GM18499 (cell line): ENCODE results near the gene HOXD3.

Experiments
- ATAC-seq: cut with Tn5 transposase; IDR thresholded peaks from one replicate; pipeline ENCODE4 v1.9.1; 2021; ENCODE audit warnings: moderate number of reproducible peaks; ENCODE audit not compliant: insufficient read depth, unreplicated experiment

HOXD3 gene

DNA sequence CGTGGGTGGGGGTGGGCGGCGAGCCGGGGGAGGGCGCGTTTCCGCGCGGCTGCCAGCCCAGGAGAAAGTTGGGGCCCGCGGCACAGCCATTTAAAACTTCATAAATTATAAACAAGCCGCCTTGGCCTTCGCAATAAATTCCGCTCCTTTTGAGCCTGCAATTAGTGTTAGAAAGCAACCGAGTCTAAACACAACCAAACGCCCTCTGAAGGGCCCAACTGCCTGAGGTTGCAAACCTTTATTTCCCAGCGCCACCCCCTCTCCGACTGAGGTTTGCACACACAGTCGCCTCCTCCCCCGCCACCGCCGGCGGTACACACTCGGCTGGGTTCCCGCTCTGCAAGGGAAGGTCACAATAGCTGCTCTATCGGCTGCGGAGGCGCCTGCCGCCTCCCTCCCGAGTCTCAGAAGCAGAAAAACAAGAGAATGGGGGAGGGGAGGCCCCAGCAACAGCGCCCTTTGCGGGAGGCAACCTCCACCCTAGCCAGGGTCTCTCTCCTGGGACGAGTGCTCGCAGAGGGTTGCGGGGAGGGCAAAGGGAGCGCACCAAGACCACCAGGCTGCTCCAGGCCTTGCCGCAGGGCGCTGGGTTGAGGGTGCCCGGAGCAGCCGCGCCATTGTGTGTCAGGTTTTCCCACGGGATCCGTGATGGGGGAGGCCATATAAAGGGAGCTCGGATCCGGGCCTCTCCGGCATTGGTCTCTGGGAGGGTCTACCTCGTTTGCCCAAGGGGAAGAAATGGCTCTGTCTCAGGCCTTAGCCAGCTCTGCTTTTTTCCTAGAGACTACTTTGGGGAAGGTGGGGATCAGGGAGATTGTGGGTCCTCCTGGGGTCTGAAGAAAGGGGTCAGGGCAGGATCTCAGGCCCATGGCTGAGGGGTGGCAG lies 18.0 kb downstream of the HOXD3 start:
- no peak for ATAC-seq

DNA sequence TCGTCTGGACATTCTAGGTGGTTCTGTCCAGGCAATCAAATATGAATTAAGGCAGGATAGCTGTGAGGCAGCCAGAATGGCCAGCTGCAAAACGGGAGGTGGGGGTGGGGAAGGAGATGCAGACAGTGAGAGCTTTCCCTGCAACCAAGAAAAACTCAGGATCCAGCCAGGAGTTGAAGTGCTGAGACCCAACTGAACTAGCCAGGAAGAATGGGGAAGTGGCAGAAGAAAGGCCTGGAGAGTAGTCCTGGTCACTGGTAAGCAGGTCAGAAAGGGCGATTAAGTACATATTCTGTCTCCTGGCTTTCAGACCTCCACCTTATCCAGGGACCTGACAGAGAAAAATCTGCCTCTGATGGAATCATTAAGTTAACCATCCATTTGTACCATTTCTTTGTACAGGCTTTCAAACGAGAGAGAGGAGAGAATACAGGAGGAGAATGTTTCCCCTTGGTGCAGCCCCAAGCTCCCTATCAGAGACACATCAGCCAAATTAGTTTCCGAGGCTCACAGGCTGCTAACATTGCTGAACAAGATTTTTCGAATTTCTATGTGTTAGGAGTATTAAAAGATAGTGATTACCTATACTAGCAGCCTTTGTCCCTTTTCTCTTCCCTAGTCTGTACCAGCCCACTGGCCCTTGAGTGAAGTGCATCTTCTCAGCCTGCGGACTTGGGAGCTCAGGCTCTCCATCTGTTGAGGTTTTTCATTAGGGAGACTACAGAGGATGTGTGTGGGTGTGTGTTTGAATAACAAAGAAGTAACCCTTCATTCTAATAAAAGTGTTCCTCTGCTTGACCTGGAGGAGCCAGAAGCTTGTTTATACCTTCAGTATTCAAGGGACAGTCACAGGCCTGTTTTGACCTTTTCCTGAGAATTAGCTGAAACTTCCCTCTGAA lies 18.9 kb downstream of the HOXD3 start:
- no peak for ATAC-seq

DNA sequence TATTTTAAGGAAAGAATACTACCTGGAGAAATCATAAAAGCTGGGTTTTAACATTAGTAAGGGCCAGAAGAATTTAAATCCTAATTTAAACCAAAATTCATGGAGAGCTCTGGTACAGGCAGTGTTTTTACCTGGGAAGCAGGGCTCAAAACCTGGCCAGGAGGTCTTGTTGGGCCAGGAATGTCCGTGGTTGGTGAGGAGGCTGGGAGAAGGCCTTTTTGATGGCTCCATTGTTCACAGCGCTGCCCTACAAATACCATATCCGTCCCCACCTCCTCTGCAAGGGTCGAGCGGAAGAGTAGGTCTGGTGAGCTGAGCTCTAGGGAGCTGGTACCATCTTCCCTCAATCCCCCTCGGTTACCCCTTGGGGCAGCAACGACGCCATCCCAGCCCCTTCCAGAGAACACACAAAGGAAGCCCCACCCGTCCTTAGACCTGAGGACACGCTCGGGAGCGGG lies 20.5 kb downstream of the HOXD3 start:
- ATAC-seq = no peak

DNA sequence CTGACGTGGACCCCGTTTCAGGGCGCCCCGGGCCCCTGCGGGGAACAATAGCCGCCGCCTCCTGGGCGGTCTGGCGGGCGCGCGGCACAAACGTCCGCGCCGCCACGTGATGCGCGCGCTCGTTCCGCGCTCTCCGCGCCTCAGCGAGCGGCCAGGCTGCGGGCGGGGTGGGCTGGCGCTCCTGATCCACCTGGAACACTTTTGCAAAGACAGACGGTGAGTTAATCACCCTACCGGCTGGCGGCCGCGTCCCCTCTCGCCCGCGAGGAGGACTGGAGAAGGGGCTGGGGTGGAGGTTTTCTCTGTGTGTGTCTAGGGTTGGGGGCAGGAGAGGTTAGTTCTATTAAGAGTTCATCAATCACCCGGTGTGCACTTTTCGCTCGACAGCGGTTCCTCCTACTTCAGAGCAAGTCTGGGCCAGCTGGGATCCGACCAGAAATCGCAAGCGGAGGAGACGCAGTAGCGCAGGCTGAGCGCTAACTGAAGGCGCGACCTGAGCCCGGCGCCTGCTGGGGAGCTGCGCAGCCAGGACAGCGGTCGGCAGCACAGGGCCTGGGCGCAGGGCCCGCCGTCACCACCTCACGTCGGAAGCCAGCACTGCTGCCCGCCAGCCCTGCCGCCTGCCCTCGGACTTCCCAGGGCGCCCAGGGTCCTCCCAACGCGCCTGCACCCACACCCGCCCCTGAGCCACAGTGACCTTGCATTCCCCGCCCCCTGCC lies 21.1 kb downstream of the HOXD3 start:
- ATAC-seq = no peak

DNA sequence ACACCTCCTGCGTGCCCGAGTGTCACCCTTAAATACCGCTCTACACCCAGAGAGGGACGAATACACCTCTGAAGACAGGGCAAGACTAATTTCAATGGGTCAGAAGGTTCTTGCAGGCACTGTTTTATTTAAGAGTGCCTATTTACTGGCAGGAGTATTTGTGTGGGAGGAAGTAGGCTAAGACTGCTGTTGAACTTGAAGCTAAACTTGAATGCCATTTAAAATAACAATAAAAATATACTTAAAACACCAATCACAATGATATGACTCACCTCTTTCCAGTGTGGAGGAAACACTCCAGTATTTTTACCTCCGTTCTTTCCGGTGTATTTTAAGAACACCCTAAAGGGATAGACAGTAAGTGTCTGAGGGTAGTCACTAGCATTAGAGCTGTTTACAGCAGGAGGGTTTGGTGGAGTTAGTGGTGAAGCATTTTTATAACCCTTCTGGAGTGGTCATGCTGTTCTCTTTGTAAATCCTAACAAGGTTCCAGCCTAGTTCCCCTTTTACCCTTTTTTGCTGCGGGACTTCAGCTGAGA lies 21.7 kb downstream of the HOXD3 start:
- ATAC-seq = no peak

DNA sequence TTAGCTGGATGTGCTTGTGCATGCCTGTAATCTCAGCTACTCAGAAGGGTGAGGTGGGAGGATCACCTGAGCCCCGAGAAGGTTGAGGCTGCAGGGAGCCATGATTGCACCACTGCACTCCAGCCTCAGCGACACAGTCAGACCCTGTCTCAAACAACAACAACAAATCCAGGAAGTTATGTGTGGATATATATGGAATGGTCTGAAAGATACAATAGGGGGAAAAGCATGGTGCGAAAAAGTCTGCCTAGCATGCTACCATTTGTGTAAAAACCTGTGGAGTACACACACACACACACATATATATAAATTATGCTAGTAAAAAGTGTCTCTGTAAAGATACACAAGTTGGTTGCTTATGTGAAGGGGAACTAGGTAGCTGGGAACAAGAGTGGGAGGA lies 24.4 kb downstream of the HOXD3 start:
- no peak for ATAC-seq

DNA sequence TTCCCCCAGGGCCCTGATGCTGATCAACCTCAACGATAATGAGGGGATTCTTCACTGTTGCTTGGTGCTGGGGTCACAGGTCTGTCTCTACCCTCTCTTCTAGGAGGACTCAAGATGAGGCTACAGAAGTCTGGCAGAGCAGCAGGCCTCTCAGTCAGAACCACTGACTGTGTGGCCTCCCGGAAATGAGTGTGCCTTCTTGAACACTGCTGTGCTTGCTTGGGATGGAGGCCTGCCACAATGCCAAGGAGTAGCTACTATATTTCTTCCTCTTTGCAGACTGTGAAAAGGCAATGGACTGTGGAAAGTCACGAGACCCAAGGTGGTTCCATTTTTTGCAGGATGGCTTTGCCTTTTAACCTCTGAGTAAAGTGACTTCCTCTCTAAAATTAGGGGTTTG lies 25.6 kb downstream of the HOXD3 start:
- no peak for ATAC-seq

DNA sequence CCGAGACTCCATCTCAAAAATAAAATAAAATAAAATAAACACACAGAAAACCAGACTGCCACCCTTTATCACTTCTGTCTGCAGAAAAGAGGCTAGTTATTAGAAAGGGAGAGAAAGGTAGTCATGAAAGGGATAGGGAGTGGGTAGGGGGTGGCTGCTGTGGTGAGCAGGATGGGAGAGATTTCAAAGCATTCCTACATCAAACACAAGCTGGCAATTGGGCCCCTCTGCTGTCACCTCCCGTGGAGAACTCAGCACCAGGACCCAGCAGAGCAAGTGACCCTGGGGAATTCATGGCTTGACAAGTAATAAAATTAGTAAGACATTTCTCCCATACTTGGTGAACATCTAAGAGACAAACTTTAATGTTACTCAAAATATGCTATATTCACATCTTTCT lies 27.6 kb downstream of the HOXD3 start:
- no peak for ATAC-seq

DNA sequence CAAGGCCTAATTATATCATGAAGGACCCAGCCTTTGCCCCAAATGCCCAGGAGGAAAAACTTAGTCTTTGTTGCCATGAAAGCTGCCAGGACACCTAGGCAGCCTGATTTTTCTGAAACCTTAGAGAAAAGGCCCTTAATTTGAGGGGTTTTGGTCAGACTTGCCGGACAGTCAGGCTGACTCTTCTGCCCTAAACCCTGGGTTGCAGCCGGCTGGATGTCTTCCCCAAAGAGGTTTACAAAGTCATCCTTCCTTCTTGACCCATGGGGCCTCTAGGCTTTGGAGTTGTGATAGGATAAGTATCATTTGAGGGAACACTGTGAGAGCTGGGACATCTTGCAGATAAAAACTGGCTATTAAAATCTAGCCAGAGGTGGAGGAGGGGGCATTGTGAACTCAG lies 28.9 kb downstream of the HOXD3 start:
- no peak for ATAC-seq

DNA sequence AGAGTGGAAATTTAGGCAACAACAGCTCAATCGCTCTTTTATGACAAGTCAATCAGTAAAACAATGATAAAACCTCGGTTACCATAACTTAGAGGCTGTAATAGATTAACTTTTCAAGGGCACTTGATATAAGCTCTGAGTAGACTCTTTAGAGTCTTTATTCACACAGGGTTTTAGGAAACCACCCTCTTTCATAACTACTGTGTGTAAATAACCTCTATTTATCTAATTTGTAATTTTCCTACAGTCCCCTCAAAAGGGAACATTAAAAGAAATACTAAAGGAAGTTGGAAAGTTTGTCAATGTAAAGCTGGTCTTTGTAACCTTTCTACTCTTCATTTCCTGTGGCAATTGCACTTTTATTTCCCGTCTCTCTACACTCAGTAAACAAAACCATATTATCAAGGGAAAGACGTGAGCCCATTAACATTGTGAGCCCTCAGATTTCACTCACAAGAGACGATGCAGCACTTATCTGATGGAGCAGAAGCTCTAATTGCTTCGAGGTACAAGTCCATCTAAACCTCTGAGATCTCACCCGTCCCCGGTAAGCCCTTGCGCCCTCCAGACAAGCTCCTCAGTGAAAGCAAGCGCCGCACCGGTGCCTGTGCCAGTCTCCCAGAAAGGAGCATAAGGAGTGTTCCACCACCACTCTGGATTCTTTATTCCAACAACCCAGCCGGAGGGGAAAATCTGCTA lies 30.2 kb downstream of the HOXD3 start:
- ATAC-seq = no peak

DNA sequence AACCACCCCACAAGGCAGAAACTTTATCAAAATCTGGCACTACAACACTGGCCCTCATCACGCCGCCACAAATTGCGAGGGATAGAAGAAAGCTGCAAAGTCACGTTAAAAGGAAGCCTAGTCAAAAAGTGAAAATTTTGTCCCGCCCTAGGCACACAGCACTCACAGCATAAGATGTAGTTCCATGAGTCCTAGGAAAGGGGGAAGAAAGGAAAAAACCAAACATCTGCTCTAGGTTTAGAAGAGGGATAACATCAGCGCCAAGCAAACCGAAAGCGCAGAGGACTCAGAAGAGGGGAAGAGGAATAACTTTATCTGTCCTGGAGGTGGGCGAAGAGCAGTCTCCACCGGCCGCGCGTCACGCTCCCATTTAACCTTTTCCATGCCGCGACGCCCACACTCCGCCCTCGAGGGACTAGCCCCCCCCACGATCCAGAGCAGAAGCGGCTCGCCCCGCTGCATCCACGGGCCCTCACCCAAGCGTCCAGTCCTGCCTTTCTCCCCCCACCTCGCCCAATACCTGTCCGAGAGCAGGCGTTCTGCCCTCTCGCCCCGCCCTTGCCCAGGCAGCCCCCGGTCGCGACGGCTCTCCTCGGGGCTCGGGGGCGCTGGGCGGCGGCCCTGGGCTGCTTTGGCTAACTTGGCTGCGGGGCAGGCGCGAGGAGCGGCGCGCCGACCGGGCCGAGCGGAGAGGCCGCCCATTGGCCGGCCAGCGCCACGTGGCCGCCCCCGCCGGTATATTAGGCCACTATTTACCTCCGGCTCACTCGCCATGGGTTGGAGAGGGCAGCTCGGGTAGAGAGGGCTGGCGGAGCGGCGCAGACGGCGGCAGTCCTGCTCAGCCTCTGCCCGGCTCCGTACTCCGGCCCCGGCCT lies 31.0 kb downstream of the HOXD3 start, which contains the start of gene HOXD1:
Gene HOXD1, plus strand, starts transcription at position 770 of the 875 bp plus-strand sequence. CDS start 134 bp downstream, outside the sequence.
- ATAC-seq = no peak

DNA sequence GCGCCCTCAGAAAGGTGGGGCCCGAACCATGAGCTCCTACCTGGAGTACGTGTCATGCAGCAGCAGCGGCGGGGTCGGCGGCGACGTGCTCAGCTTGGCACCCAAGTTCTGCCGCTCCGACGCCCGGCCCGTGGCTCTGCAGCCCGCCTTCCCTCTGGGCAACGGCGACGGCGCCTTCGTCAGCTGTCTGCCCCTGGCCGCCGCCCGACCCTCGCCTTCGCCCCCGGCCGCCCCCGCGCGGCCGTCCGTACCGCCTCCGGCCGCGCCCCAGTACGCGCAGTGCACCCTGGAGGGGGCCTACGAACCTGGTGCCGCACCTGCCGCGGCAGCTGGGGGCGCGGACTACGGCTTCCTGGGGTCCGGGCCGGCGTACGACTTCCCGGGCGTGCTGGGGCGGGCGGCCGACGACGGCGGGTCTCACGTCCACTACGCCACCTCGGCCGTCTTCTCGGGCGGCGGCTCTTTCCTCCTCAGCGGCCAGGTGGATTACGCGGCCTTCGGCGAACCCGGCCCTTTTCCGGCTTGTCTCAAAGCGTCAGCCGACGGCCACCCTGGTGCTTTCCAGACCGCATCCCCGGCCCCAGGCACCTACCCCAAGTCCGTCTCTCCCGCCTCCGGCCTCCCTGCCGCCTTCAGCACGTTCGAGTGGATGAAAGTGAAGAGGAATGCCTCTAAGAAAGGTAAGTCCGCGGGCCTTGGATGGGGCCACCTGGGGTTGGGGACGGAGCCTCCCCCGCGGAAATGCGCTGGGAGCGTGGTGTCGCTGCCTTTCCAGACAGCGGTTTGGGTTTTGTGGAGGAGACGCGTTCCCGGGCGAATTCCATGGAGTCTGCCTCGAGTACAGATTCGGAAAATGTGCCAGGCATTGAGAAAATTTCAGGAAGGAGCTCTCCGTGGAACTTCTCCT lies 31.9 kb downstream of the HOXD3 start:
- ATAC-seq = no peak

DNA sequence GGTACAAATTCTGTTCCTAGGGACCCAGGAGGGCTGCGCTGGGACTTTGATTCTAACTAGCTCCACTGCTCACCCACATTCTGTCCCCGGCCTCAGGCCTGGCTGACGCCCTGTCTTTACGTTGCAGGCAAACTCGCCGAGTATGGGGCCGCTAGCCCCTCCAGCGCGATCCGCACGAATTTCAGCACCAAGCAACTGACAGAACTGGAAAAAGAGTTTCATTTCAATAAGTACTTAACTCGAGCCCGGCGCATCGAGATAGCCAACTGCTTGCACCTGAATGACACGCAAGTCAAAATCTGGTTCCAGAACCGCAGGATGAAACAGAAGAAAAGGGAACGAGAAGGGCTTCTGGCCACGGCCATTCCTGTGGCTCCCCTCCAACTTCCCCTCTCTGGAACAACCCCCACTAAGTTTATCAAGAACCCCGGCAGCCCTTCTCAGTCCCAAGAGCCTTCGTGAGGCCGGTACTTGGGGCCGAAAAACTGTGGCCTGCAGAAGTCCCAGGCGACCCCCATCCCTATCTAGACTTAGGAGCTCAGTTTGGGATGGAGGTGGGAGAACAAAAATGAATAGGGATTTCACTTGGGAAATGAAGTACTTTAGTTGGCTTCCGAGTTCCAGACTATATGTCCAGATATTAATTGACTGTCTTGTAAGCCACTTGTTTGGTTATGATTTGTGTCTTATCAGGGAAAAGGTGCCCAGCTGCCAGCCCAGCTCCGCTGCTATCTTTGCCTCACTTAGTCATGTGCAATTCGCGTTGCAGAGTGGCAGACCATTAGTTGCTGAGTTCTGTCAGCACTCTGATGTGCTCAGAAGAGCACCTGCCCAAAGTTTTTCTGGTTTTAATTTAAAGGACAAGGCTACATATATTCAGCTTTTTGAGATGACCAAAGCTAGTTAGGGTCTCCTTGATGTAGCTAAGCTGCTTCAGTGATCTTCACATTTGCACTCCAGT lies 32.9 kb downstream of the HOXD3 start:
- ATAC-seq = no peak

DNA sequence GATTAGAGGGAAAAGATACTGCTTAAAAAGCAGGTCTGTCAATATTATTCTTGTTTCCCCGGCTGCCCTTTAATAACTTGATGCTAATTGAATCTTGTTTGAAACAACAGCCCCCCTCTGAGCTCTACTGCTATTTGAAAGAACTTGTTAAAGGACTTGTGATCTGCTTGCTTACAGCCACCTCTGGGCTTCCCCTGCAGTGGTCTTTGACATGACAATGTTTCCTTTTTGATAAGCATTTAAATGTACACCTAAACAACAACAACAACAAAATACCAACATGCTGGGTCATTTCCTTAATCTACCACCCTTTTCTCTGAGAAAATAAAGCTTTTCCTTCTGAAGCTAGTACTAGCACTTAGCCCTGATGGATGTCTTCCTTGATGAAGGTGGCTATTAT lies 35.2 kb downstream of the HOXD3 start:
- no peak for ATAC-seq

DNA sequence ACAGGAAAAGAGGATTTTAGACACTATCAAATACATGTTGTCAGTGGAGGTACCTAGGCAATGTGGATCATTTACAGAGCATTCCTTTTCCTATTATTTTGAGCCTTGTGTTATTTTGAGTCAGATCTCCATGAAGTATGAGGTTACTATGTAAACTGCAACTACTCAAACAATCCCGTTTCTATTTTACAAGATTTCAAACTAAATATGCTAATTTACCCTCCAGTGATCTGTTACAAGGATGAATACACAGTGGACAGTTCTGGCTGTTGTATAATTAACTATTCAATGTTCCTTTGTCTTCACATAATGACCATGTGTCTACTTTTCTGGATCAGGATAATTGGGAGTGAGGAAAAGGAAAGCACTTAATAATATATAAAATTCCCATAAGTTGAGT lies 35.9 kb downstream of the HOXD3 start:
- ATAC-seq = no peak

DNA sequence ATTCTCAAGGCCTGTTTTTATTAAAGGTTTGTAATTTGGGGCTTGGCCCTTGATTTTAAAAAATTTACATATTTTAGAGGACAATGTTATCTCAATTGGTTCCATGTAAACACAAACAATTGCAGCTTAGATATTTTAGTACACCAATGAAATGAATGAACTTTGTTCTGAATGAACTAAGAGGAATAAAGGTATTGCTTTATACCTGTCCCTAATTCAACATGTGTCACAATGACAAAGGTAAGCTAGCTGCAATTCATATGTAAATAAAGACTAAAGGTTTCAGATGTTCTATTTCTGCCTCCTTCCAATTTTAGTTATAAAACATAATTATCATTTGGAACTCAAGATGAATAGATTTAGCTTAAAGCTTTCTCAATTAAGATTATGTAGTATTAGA lies 42.8 kb downstream of the HOXD3 start:
- ATAC-seq = no peak

DNA sequence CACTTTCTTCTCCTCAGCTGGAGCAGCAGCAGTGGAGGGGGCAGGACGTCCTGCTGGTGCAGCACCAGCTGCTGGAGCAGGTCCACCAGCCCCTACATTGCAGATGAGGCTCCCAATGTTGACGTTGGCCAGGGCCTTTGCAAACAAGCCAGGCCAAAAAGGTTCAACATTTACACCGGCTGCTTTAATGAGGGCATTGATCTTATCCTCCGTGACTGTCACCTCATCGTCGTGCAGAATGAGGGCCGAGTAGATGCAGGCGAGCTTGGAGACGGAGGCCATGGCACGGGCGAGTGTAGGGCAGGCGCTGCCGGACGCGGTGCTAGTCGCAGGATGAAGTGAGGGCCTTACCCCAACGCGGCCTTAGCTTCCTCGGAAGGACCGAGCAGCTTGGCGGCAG lies 43.9 kb downstream of the HOXD3 start:
- ATAC-seq = no peak
